Uterus (tissue), 2 donors: ENCODE results near the gene XYLT2.
"Not testable (repeated sequence)": the region's sequence is repeated elsewhere in the genome, so short reads cannot be mapped to it uniquely, and the experiment has no call there.

Experiments
- POLR2A ChIP-seq, 2 donors: fragments of 450-650 bp; IDR thresholded peaks; one replicate each; pipeline ENCODE4 v1.6.1; 2016; ENCODE audit warnings: antibody characterized with exemption in 2 of 2, mild to moderate bottlenecking in 1 of 2, moderate library complexity in 1 of 2
- TF ChIP-seq, protein P1 (sequence below), 4 experiments: fragments of 200-600 bp in 2 of 4; fragments of 450-650 bp in 2 of 4; sonication (generic) in 2 of 4; IDR thresholded peaks; one replicate each; pipeline ENCODE4 v1.5.1; 2016 to 2019; ENCODE audit warnings: antibody characterized with exemption in 4 of 4, mild to moderate bottlenecking in 2 of 4, moderate library complexity in 1 of 4

DNA sequence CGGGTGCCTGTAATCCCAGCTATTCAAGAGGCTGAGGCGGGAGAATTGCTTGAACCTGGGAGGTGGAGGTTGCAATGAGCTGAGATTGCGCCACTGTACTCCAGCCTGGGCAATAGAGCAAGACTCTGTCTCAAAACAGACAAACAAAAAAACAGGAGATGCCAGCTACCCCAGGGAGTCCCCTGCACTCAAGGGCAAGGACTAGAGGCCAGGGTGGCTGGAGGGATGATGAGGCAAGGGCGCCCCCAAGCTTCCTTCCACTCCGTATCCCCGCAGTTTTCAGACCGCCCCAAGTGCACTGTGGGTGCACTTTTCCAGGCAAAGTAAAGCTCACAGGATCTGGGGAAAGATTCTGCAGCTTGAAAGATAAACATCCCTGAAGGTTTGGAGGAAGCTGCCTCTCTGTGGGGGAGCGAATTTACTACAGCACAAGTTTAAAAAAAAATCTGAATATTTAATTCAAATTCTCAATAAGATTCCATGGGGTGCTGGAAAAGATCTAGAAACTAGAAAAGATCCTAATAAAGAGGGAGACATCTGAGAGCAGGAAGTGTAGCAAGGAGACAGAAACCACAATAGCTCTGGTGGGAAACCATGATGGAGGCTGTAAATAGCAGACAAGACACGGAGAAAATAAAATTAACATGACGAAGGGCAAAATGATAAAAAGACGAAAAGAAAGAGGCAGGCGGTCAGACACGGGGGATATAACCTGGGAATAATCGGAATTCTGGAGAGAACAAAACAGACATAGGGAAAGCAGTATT, 12.5 kb upstream of the XYLT2 start:
- not testable (repeated sequence) for TF ChIP-seq POLR2A (IDR thresholded peaks at IDR 0.05)
- TF ChIP-seq, protein P1, sequence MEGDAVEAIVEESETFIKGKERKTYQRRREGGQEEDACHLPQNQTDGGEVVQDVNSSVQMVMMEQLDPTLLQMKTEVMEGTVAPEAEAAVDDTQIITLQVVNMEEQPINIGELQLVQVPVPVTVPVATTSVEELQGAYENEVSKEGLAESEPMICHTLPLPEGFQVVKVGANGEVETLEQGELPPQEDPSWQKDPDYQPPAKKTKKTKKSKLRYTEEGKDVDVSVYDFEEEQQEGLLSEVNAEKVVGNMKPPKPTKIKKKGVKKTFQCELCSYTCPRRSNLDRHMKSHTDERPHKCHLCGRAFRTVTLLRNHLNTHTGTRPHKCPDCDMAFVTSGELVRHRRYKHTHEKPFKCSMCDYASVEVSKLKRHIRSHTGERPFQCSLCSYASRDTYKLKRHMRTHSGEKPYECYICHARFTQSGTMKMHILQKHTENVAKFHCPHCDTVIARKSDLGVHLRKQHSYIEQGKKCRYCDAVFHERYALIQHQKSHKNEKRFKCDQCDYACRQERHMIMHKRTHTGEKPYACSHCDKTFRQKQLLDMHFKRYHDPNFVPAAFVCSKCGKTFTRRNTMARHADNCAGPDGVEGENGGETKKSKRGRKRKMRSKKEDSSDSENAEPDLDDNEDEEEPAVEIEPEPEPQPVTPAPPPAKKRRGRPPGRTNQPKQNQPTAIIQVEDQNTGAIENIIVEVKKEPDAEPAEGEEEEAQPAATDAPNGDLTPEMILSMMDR (IDR thresholded peaks at IDR 0.05) = not testable (repeated sequence)
